HFFc6 (cell line): Measurements from ENCODE around the gene PIKFYVE. TPM values are rescaled to one million over a fixed set of nuclear protein-coding genes. Genes with fewer than 3 reads are reported as not detected.

Experiments
- DNase-seq: peaks from one replicate; pipeline ENCODE4 v3.0.0-alpha.2; 2018
- H3K27ac Mint-ChIP-seq: 2 replicates; pipeline ENCODE4 v1.8.0; 2020; ENCODE audit warnings: mild to moderate bottlenecking, mixed read lengths
- H3K27me3 Mint-ChIP-seq: 2 replicates; pipeline ENCODE4 v1.8.0; 2021; ENCODE audit warnings: mild to moderate bottlenecking, moderate library complexity, mixed read lengths; ENCODE audit not compliant: insufficient read depth
- H3K36me3 Mint-ChIP-seq: 2 replicates; pipeline ENCODE4 v1.8.0; 2021; ENCODE audit warnings: low read depth, mixed read lengths
- H3K4me1 Mint-ChIP-seq: 2 replicates; pipeline ENCODE4 v1.8.0; 2020; ENCODE audit warnings: low read depth, mixed read lengths
- H3K4me3 Mint-ChIP-seq: 2 replicates; pipeline ENCODE4 v1.8.0; 2020; ENCODE audit warnings: mild to moderate bottlenecking, moderate library complexity, mixed read lengths
- H3K9me3 Mint-ChIP-seq: 2 replicates; pipeline ENCODE4 v1.8.0; 2020; ENCODE audit warnings: mild to moderate bottlenecking, mixed read lengths
- total RNA-seq, 6 experiments: library from RNA; stranded (reverse); fragmentation: NEBNext Ultra II Directional; extraction: Animal tissue kit (Norgen Biotek cat#: 25700); gene quantifications; 2 replicates in 1 of 6; 3 replicates in 5 of 6; pipeline ENCODE4 v1.2.3, GENCODE V29; 2021
- TF ChIP-seq, protein P1 (sequence below): fragments of 200-600 bp; sonication (generic); IDR thresholded peaks from 2 replicates; pipeline ENCODE4 v1.5.0; 2021; ENCODE audit warnings: antibody characterized with exemption, mild to moderate bottlenecking

The PIKFYVE gene
- total RNA-seq, 6 experiments from 2014 or later = 17.2 to 22.0 (median 20.2) TPM

DNA sequence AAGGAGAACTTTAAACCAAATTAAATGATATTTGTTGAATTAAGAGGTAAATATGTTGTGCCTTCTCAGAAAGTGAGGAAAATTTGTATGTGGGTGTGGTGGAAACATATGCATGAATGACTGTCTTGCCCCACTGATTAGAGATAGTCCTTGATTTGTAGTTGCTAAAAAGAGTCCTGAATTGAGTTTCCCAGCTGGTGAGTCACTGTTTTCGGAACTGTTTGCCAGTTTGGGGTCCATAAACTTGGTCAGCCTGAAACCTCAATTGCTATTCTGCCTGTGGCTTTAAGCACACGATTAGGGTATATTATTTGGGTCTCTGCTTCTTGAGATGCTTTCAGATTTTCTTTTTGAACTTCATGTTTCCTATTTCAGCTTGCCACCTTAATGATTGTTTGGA is 53.3 kb downstream of the PIKFYVE start:
- Mint-ChIP-seq H3K27ac (no peak overlapping the region), H3K9me3 (no peaks in the 10 kb centered on the region), H3K4me1 (peaks cover 10% of the 10 kb centered on the region), H3K4me3 (no peak overlapping the region), H3K36me3 (peaks cover 34% of the 10 kb centered on the region), H3K27me3 (no peaks in the 10 kb centered on the region; the same call in 1 of the 2 replicates)
- DNase-seq = no peak
- TF ChIP-seq, protein P1, sequence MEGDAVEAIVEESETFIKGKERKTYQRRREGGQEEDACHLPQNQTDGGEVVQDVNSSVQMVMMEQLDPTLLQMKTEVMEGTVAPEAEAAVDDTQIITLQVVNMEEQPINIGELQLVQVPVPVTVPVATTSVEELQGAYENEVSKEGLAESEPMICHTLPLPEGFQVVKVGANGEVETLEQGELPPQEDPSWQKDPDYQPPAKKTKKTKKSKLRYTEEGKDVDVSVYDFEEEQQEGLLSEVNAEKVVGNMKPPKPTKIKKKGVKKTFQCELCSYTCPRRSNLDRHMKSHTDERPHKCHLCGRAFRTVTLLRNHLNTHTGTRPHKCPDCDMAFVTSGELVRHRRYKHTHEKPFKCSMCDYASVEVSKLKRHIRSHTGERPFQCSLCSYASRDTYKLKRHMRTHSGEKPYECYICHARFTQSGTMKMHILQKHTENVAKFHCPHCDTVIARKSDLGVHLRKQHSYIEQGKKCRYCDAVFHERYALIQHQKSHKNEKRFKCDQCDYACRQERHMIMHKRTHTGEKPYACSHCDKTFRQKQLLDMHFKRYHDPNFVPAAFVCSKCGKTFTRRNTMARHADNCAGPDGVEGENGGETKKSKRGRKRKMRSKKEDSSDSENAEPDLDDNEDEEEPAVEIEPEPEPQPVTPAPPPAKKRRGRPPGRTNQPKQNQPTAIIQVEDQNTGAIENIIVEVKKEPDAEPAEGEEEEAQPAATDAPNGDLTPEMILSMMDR = no peak

DNA sequence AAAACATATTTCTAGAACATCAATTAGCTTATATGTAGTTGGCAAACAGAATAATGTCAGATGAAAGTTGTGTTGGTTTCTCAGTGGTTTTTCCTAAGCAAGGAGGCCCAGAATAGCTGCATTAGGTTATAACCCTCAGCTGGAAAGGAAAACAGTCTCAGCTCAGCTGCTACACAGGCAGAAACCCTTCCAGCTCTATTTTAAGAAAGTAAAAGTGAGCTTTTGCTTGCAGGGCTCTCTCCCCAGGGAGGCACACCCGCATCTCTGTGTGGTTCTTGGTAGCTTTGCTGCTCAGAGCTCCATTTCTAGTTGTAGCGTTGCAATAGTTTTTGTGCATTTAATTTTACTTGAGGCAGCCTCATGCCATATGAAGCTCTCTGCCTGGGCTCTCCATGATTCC is 54.6 kb downstream of the PIKFYVE start:
- Mint-ChIP-seq H3K27ac (no peak overlapping the region), H3K4me3 (no peak overlapping the region), H3K9me3 (no peaks in the 10 kb centered on the region), H3K36me3 (peaks cover 24% of the 10 kb centered on the region), H3K4me1 (no peaks in the 10 kb centered on the region), H3K27me3 (no peaks in the 10 kb centered on the region; the same call in 1 of the 2 replicates)
- TF ChIP-seq, protein P1 = no peak
- DNase-seq = no peak

DNA sequence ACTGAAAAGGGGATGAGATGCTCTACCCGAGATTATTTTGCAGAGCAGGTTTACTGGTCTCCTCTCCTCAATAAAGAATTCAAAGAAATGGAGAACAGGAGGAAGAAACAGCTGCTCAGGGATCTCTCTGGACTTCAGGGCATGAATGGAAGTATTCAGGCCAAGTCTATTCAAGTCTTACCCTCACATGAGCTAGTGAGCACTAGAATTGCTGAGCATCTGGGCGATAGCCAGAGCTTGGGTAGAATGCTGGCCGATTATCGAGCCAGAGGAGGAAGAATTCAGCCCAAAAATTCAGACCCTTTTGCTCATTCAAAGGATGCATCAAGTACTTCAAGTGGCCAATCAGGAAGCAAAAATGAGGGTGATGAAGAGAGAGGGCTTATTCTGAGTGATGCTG is 60.0 kb downstream of the PIKFYVE start:
- DNase-seq = no peak
- Mint-ChIP-seq H3K9me3 (no peaks in the 10 kb centered on the region), H3K27ac (no peak overlapping the region), H3K4me3 (no peak overlapping the region), H3K4me1 (no peaks in the 10 kb centered on the region), H3K36me3 (peaks cover 16% of the 10 kb centered on the region), H3K27me3 (no peaks in the 10 kb centered on the region)
- TF ChIP-seq, protein P1 = no peak

DNA sequence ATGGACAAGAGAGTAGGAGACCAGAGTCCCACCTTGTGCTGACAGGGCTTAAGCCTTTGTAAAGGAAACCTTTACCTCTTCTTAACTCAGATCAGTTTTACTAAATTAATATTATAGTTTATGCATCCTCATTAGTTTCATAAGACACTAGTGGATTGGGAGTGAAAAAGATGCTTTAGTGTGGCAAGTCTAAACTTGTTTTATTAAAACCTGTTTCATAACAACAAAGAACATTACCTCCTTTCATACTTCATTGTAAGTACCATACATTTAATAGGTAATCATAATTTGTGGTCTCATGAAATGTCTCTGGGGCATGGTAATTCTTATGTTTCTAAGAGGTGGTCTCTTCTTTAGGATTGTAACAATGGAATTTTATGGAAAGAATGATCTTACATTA is 63.4 kb downstream of the PIKFYVE start:
- TF ChIP-seq, protein P1 = no peak
- no peaks in the 10 kb centered on the region for H3K4me1 Mint-ChIP-seq
- H3K4me3 Mint-ChIP-seq = no peak overlapping the region
- H3K27me3 Mint-ChIP-seq = no peaks in the 10 kb centered on the region
- no peak for DNase-seq
- peaks cover 5% of the 10 kb centered on the region for H3K36me3 Mint-ChIP-seq
- H3K27ac Mint-ChIP-seq = no peak overlapping the region
- no peaks in the 10 kb centered on the region for H3K9me3 Mint-ChIP-seq

DNA sequence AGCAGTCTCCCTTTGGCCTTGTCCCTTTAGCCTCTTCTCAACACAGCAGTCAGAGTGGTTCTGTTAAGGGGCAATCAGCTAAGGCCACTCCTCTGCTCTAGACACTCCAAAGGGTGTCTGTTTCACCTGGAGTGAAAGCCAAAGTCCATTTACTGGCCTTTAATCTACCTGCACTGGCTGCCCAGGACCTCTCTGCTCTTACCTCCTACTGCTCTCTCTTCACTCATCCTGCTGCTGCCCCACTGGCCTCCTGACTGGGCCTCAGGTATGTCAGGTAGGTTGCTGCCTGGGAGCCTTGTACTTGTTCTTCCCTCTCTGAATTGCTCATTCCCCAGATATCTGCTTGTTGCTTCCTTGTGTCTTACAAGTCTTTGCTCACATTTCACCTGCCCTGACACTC is 68.2 kb downstream of the PIKFYVE start:
- no peaks in the 10 kb centered on the region for H3K4me1 Mint-ChIP-seq
- no peak overlapping the region for H3K4me3 Mint-ChIP-seq
- H3K27me3 Mint-ChIP-seq = no peaks in the 10 kb centered on the region
- TF ChIP-seq, protein P1 = no peak
- H3K36me3 Mint-ChIP-seq = peaks cover 5% of the 10 kb centered on the region
- no peaks in the 10 kb centered on the region for H3K9me3 Mint-ChIP-seq
- DNase-seq = no peak
- H3K27ac Mint-ChIP-seq = no peak overlapping the region

DNA sequence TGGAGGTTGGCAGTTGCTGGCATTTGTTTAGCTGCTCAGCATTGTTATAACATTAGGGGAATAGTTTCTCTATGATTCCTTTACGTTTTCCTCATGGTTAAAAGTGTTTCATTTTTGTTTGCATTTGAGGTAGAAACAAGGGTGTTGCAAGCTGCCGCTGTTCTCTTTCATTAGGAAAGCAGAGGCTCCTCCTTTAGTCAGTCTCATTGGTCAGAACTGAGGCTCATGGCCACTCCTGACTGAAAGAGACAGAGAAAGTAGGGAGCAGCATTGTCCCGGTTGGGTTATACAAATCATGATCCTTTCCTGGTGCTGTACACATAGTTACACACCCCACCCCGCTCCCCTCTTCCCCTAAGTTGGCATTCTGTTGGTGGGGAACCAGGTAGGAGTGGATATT is 80.7 kb downstream of the PIKFYVE start:
- H3K4me3 Mint-ChIP-seq = no peak overlapping the region
- TF ChIP-seq, protein P1 = no peak
- peaks cover 21% of the 10 kb centered on the region for H3K36me3 Mint-ChIP-seq
- no peak for DNase-seq
- no peaks in the 10 kb centered on the region for H3K9me3 Mint-ChIP-seq
- H3K27ac Mint-ChIP-seq = no peak overlapping the region
- no peaks in the 10 kb centered on the region for H3K27me3 Mint-ChIP-seq
- H3K4me1 Mint-ChIP-seq = peaks cover 8% of the 10 kb centered on the region
